OCI-LY7 (cell line): Measurements from ENCODE around the gene KIAA0586.

Source experiments
- EZH2phosphoT487 ChIP-seq: fragments of 200-600 bp; sonication (generic); IDR thresholded peaks from 2 replicates; pipeline ENCODE4 v1.6.1; 2018; ENCODE audit warnings: low read depth, borderline replicate concordance, mild to moderate bottlenecking, mixed run types, antibody characterized with exemption, low read length, moderate library complexity, mixed read lengths
- TF ChIP-seq, protein P1 (sequence below): fragments of 200-600 bp; sonication (generic); conservative IDR thresholded peaks from 2 replicates; pipeline ENCODE4 v1.5.1; 2014; ENCODE audit warnings: mild to moderate bottlenecking, antibody characterized with exemption, low read length, moderate library complexity, mixed read lengths

DNA sequence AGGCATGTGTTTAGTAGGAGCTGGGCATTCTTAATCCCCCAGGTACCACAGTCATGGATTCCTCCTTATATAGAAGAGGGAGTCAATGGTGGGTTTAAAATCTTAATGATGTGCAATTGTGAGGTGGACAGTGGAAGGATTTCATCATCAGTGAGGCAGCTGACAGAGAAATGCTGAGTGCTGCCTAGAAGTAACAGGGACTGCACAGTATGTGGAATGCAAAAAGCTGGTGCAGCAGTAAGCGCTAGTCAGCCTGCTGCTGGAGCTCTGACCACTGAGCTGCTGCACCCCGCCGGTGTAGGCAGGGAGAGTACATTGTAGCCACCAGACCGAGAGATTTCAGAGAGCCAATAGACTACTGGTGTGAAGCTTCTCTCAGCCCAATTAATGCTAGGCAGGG is 129.7 kb downstream of the KIAA0586 start:
- TF ChIP-seq, protein P1, sequence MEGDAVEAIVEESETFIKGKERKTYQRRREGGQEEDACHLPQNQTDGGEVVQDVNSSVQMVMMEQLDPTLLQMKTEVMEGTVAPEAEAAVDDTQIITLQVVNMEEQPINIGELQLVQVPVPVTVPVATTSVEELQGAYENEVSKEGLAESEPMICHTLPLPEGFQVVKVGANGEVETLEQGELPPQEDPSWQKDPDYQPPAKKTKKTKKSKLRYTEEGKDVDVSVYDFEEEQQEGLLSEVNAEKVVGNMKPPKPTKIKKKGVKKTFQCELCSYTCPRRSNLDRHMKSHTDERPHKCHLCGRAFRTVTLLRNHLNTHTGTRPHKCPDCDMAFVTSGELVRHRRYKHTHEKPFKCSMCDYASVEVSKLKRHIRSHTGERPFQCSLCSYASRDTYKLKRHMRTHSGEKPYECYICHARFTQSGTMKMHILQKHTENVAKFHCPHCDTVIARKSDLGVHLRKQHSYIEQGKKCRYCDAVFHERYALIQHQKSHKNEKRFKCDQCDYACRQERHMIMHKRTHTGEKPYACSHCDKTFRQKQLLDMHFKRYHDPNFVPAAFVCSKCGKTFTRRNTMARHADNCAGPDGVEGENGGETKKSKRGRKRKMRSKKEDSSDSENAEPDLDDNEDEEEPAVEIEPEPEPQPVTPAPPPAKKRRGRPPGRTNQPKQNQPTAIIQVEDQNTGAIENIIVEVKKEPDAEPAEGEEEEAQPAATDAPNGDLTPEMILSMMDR = no peak
- TF ChIP-seq EZH2phosphoT487 = no peak
